Fibroblast of mammary gland (primary cell): ENCODE data around the gene WFDC2.

Experiments
- DNase-seq: peaks from one replicate; pipeline ENCODE4 v3.0.0-alpha.2; 2010; ENCODE audit warnings: low read depth
- H3K4me3 ChIP-seq: 2 replicates; pipeline ENCODE4 v1.5.1; 2011; ENCODE audit warnings: low read depth, mild to moderate bottlenecking, low read length, moderate library complexity; ENCODE audit not compliant: control insufficient read depth
- TF ChIP-seq, protein P1 (sequence below): conservative IDR thresholded peaks from 2 replicates; pipeline ENCODE4 v1.5.1; 2011; ENCODE audit warnings: low read depth, low read length, inconsistent platforms; ENCODE audit not compliant: control insufficient read depth, insufficient read depth

The WFDC2 gene

DNA sequence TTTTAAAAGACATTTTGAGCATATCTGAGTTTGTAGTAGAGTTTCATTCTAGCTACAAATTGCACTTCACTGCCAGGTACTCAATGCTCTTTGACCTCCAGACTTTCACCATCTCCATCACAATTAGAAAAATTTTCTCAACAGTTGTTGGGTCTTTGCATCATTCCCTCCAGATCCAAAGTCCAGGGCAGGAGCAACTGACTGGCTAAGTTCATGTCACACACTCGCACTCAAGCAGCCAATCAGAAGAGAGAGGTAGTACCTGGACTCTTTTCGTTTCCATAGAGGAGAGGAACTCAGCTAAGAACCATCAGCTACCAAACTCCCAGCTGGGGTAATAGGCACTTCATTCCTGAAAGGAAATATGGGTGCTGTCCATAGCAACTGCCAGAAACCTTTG is 36.8 kb downstream of the WFDC2 start:
- TF ChIP-seq, protein P1, sequence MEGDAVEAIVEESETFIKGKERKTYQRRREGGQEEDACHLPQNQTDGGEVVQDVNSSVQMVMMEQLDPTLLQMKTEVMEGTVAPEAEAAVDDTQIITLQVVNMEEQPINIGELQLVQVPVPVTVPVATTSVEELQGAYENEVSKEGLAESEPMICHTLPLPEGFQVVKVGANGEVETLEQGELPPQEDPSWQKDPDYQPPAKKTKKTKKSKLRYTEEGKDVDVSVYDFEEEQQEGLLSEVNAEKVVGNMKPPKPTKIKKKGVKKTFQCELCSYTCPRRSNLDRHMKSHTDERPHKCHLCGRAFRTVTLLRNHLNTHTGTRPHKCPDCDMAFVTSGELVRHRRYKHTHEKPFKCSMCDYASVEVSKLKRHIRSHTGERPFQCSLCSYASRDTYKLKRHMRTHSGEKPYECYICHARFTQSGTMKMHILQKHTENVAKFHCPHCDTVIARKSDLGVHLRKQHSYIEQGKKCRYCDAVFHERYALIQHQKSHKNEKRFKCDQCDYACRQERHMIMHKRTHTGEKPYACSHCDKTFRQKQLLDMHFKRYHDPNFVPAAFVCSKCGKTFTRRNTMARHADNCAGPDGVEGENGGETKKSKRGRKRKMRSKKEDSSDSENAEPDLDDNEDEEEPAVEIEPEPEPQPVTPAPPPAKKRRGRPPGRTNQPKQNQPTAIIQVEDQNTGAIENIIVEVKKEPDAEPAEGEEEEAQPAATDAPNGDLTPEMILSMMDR, result no peak
- DNase-seq, result no peak

DNA sequence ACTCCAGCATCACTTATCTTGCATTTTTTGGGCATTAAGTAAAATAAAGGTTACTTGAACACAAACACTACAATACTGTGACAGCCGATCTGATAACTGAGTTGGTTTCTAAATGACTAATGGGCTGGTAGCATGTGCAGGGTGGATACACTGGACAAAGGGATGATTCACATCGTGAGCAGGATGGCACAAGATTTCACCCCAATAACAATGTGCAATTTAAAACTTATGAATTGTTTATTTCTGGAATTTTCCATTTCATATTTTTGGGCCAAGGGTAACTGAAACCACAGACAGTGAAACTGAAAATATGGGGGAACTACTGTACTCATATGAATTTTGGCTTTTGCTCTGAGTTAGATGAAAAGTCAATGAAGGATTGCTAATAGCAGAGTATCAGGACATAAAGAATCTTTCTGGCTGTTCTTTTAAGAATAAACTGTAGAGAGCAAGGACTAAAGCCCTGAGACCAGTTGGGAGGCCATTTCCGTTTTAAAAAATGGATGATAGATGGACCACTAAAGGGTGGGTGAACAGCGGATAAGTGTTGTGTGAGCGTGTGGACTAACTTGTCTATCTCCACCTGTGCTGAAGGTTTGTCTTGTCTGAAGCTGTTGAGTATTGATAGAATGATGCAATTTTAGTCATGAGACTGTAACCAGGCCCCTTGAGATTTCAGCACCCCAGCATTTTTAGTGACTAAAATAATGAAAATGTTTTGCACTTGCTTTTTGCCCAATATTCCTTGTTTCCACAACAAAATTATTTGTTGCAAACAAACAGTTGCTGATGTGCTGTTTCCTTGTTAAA is 37.7 kb downstream of the WFDC2 start:
- TF ChIP-seq, protein P1, result no peak
- no peak for DNase-seq
- H3K4me3 ChIP-seq, result no peak overlapping the region

More for the DNA sequence above, 36.8 kb downstream of the WFDC2 start:
- H3K4me3 ChIP-seq, result no peak overlapping the region

DNA sequence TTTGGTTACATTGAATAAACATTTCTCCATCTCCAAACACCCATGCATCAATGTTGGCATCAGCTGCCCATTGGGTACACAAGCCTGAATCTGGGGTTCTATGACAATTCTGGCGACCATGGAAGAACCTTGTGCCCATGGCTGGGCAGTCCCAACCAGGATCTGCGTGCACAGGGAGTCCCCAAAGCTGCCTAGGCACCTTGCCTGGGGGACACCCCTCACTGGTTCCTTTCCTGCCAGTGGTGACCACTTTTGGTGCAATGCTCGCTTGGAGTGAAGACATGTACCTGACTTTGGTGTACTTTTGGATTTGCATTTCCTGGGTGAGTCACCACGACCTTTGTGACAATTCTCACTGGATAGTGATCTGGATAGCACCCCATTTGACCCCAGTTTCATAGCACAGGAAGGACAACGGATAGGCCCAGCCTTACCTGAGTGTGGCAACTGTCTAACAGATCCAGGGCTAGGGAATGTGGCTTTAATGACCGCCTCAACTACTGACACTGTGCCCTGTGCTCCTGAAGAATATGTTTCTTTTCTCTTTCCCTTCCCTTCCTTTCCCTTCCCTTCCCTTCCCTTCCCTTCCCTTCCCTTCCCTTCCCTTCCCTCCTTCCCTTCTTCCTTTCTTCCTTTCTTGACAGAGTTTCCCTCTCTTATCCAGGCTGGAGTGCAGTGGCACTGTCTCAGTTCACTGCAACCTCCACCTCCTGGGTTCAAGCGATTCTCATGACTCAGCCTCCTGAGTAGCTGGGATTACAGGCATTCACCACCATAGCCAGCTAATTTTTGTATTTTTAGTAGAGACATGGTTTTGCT is 38.7 kb downstream of the WFDC2 start:
- H3K4me3 ChIP-seq, result no peak overlapping the region
- TF ChIP-seq, protein P1, result no peak
- DNase-seq, result no peak

DNA sequence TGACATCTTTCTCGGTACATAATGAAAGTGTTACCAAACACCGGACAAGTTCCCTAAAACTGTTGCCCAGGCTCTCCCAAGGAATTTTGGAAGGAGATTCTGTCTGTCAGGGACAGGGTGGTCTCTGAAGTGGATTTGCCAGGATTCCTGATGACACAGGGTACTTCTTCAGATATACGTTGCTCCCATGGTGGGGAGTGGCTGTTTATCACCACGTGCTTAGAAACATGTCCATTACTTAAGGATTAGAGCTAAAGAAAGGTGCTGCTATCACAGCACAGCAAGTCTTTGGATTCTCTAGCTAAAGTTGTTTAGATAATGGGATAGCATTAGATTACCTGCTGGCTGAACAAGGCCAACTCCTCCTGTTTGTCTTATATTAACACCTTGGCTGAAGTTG is 39.5 kb downstream of the WFDC2 start:
- TF ChIP-seq, protein P1, result no peak
- H3K4me3 ChIP-seq, result no peak overlapping the region
- DNase-seq, result no peak

DNA sequence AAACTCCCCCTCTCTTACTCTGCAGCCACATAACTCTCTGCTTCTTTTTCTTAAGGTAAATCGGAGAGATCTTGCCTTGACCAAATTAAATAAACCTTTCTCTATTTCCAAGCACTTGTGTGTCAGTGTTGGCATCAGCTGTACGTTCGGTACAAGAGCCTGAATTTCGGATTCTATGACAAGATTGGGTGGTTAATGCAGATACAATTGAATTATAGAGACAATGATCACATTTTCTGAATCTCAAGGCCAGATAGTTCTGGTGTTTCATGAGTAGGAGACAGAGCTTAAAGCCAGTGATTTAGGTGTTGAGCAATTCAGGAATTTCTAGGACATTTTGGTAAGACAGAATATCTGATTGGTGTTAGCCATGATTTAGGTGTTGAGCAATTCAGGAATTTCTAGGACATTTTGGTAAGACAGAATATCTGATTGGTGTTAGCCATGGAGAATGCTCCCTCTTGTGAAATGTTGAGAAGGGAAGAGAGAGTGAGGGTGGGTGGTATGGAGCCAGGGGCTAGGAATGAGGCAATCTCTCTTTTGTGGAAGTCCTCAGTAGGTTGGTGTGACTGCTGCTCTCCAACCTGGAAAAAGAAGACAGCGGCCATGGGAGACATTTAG is 40.8 kb downstream of the WFDC2 start:
- peak; percentile 3 for DNase-seq
- H3K4me3 ChIP-seq, result no peak overlapping the region
- TF ChIP-seq, protein P1, result no peak

DNA sequence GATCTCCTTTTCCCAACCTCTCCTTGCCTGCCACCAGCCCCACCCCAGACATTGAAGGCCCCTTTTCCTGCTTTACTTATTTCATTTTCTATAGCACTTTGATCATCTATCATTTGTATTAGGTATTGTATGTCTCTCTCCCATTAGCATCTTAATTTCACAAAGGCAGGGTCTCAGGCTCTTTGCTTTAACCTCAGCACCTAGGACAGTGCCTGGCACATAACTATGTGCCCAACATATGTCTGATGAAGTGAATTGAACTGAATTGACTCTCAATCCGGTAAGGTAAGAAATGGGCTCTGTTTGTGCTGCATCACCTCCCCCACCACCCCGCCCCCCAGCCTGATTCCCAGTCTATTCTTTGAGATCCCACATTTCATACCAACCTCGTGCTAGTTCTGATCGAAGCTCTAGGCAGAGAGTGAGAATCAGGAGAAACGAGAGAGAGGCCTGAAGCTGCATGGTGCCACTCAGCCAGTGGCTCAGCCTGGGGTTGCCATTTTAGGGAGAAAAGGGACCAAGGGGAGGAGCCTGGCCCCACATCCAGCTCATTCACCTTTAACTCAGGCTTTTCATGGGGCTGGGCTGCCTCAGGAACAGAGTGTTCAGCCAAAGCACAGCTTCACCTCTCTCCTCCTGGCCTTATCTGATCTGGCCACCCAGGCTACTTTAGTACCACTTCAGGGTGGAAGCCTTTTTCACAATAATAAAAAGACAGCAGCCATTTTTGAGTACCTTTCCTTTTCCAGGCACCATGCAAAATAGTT is 45.8 kb downstream of the WFDC2 start, which contains the start of gene SPINT3:
Gene SPINT3 (minus strand): TSS at position 476 of the 767 bp plus-strand sequence. CDS start 14 bp downstream, at position 462.
- DNase-seq, result no peak
- no peak within 1 kb of the TSS for H3K4me3 ChIP-seq
- TF ChIP-seq, protein P1, result no peak
